K562 (cell line): Measurements from ENCODE around the gene RNF207. TPM values are rescaled to one million over a fixed set of nuclear protein-coding genes. Genes with fewer than 3 reads are reported as not detected.
A peak's percentile ranks its signal among the peaks of the same experiment; 100 is the strongest.

Experiments used
- ATAC-seq: fragments of 200-7000 bp; cut with Tn5 transposase; 3 replicates; pipeline ENCODE4 v1.9.1; 2020; ENCODE audit warnings: moderate library complexity
- BruUV-seq: library from RNA; stranded (reverse); fragments of 400-500 nt; replicated peaks from 2 replicates; lab custom pipeline; 2021; lab: Mats Ljungman, UMichigan
- CTCF ChIA-PET: fragments of 300-600 bp; formaldehyde crosslinking; extraction: SDS; loops from one replicate; lab custom pipeline; 2021; ENCODE audit warnings: low intra/inter-chr PET ratio; lab: Yijun Ruan, JAX
- POLR2A ChIA-PET: fragments of 300-600, 350-650 bp; sonication (Branson Sonifier 250); formaldehyde crosslinking; extraction: SDS; loops from one replicate; lab custom pipeline; 2021; ENCODE audit warnings: antibody characterized with exemption, inconsistent platforms; lab: Yijun Ruan, JAX
- DNase-seq, 4 experiments: peaks; one replicate each; pipeline versions ENCODE4 v3.0.0 to v3.0.0-alpha.2; 2011 to 2018; ENCODE audit warnings: low spot score in 3 of 4, mixed read lengths in 3 of 4; ENCODE audit errors: extremely low read depth in 1 of 4
- FAIRE-seq: peaks from 2 replicates; lab custom pipeline; 2011; peaks lifted over from hg19 to GRCh38; lab: Jason Lieb, UNC
- H2AFZ ChIP-seq: 2 replicates; pipeline ENCODE4 v1.6.0; 2011; ENCODE audit warnings: low read depth, low read length, control low read depth, inconsistent platforms
- H3K27ac ChIP-seq: fragments of 200-600 bp; 3 replicates; pipeline ENCODE4 v1.8.0; 2011; ENCODE audit warnings: low read depth, mild to moderate bottlenecking, control low read depth, inconsistent platforms, low read length, moderate library complexity, mixed read lengths; ENCODE audit errors: extremely low read depth
- H3K27me3 ChIP-seq, 2 experiments: fragments of 300-600 bp in 1 of 2; 2 replicates in 1 of 2; 3 replicates in 1 of 2; pipeline versions ENCODE4 v1.6.0 to v1.8.0; 2011; ENCODE audit warnings: inconsistent platforms in 2 of 2, low read length in 2 of 2, mild to moderate bottlenecking in 1 of 2, mixed read lengths in 1 of 2, moderate library complexity in 1 of 2; ENCODE audit not compliant: control insufficient read depth in 2 of 2, insufficient read depth in 2 of 2
- H3K36me3 ChIP-seq: fragments of 300-600 bp; 3 replicates; pipeline ENCODE4 v1.8.0; 2011; ENCODE audit warnings: mild to moderate bottlenecking, low read length, inconsistent platforms; ENCODE audit not compliant: control insufficient read depth, insufficient read depth
- H3K4me1 ChIP-seq, 2 experiments: fragments of 200-600 bp in 1 of 2; replicated peaks in 1 of 2; 2 replicates in 1 of 2; 3 replicates in 1 of 2; pipeline versions ENCODE4 v1.5.1 to v1.8.0; 2011; ENCODE audit warnings: inconsistent platforms in 2 of 2, low read length in 2 of 2, mild to moderate bottlenecking in 1 of 2, mixed read lengths in 1 of 2, moderate library complexity in 1 of 2; ENCODE audit not compliant: control insufficient read depth in 2 of 2, insufficient read depth in 2 of 2
- H3K4me2 ChIP-seq: 2 replicates; pipeline ENCODE4 v1.6.1; 2011; ENCODE audit warnings: low read length, control low read depth, inconsistent platforms, mixed read lengths; ENCODE audit not compliant: insufficient read depth
- H3K4me3 ChIP-seq: fragments of 200-600 bp; sonication (generic), shearing (Covaris generic); 2 replicates; pipeline ENCODE4 v1.5.1; 2016; ENCODE audit warnings: control low read depth, inconsistent platforms
- H3K79me2 ChIP-seq: fragments of 200-600 bp; 3 replicates; pipeline ENCODE4 v1.8.0; 2011; ENCODE audit warnings: low read length, inconsistent platforms; ENCODE audit not compliant: control insufficient read depth, insufficient read depth
- H3K9ac ChIP-seq, 2 experiments: 2 replicates each; pipeline versions ENCODE4 v1.6.0 to v1.6.1; 2011; ENCODE audit warnings: low read depth in 2 of 2, low read length in 2 of 2, control low read depth in 1 of 2, inconsistent platforms in 1 of 2, mild to moderate bottlenecking in 1 of 2, mixed read lengths in 1 of 2; ENCODE audit not compliant: insufficient read depth in 1 of 2
- H3K9me1 ChIP-seq: one replicate; pipeline ENCODE4 v1.6.0; 2011; ENCODE audit warnings: inconsistent platforms, mild to moderate bottlenecking, low read length, moderate library complexity; ENCODE audit not compliant: control insufficient read depth, insufficient read depth
- H3K9me3 ChIP-seq: replicated peaks from 2 replicates; pipeline ENCODE4 v1.5.1; 2011; ENCODE audit warnings: low read depth, low read length, inconsistent platforms; ENCODE audit not compliant: control insufficient read depth, insufficient read depth
- H4K20me1 ChIP-seq: replicated peaks from 2 replicates; pipeline ENCODE4 v1.6.1; 2011; ENCODE audit warnings: low read length, inconsistent platforms, mixed read lengths; ENCODE audit not compliant: control insufficient read depth, insufficient read depth
- CC2D1A ChIP-seq: fragments of 450-650 bp; IDR thresholded peaks from 2 replicates; pipeline ENCODE4 v1.6.1; 2017; ENCODE audit warnings: mild to moderate bottlenecking
- CREM ChIP-seq: IDR thresholded peaks from 2 replicates; pipeline ENCODE4 v1.6.1; 2014; ENCODE audit warnings: antibody characterized with exemption, low read depth
- FOXJ3 ChIP-seq: sonication (generic); formaldehyde crosslinking; IDR thresholded peaks from 2 replicates; pipeline ENCODE4 v1.4.0; 2020; ENCODE audit warnings: mild to moderate bottlenecking, missing genetic modification reagents
- HNRNPH1 ChIP-seq: fragments of 200-400 bp; formaldehyde crosslinking; optimal IDR thresholded peaks from 2 replicates; pipeline ENCODE3; 2017; ENCODE audit warnings: low read depth, mild to moderate bottlenecking, low read length, moderate library complexity
- MTF1 ChIP-seq: fragments of 250-450 bp; sonication (Bioruptor Pico); IDR thresholded peaks from 2 replicates; pipeline ENCODE4 v1.9.0; 2021; ENCODE audit warnings: moderate library complexity, mild to moderate bottlenecking, inconsistent platforms, borderline replicate concordance
- NCOA1 ChIP-seq: fragments of 450-650 bp; IDR thresholded peaks from 2 replicates; pipeline ENCODE4 v1.6.1; 2016; ENCODE audit warnings: low read depth
- SRSF3 ChIP-seq: fragments of 200-400 bp; formaldehyde crosslinking; IDR thresholded peaks from 2 replicates; pipeline ENCODE4 v1.6.1; 2016; ENCODE audit warnings: mild to moderate bottlenecking, low read length, moderate library complexity; ENCODE audit not compliant: insufficient read depth
- SRSF7 ChIP-seq: fragments of 200-400 bp; formaldehyde crosslinking; optimal IDR thresholded peaks from 2 replicates; pipeline ENCODE3; 2017; ENCODE audit warnings: mild to moderate bottlenecking, low read depth, low read length
- TBL1XR1 ChIP-seq, 2 experiments: IDR thresholded peaks; 2 replicates each; pipeline ENCODE4 v1.6.1; 2012; ENCODE audit warnings: improper control_type of control experiment in 2 of 2, low read length in 2 of 2, mild to moderate bottlenecking in 1 of 2
- TRIM28 ChIP-seq: fragments of 450-650 bp; IDR thresholded peaks from 2 replicates; pipeline ENCODE4 v1.6.1; 2017
- ZNF639 ChIP-seq, 2 experiments: fragments of 200-800 bp in 1 of 2; sonication (Bioruptor generic) in 1 of 2; sonication (generic) in 1 of 2; formaldehyde crosslinking in 1 of 2; IDR thresholded peaks in 1 of 2; conservative IDR thresholded peaks in 1 of 2; 2 replicates each; pipeline versions ENCODE4 v1.5.0 to v1.6.1; 2016 to 2020; ENCODE audit warnings: missing compliant biosample characterization in 1 of 2, missing genetic modification characterization in 1 of 2, missing genetic modification reagents in 1 of 2
- WGBS: fragments of 100-300 bp; shearing (Covaris generic); methylation state at CpG from one replicate; pipeline ENCODE4 v1.1.6; 2016; ENCODE audit warnings: low coverage, mixed read lengths; ENCODE audit not compliant: insufficient coverage; ENCODE audit errors: missing lambda C conversion rate; 5-methylcytosine and 5-hydroxymethylcytosine counted together
- in situ Hi-C: fragments of 300-500 bp; cut with MboI; formaldehyde crosslinking; loops from 4 replicates; pipeline ENCODE4 v1.15.0; 2018; ENCODE audit warnings: inconsistent platforms, mixed read lengths
- intact Hi-C: fragments of 100-400 bp; cut with micrococcal nuclease; formaldehyde crosslinking; loops from 2 replicates; pipeline ENCODE4 v1.14.2; 2022
- polyA plus RNA-seq, 8 experiments: library from polyadenylated mRNA; depleted of rRNA in 4 of 8; stranded (reverse) in 5 of 8; unstranded in 3 of 8; fragments of >200 nt; fragmentation: Nextera tagmentation in 2 of 8; fragmentation: Illumina TruSeq in 1 of 8; extraction: Ambion mirVana in 2 of 8; extraction: Trizol in 1 of 8; gene quantifications; 2 replicates each; pipeline versions ENCODE4 v1.2.1 to v1.2.3, GENCODE V29; 2011 to 2014; ENCODE audit warnings: inconsistent platforms in 1 of 8, missing spikeins in 1 of 8
- total RNA-seq, 7 experiments: library from RNA; depleted of rRNA in 6 of 7; stranded (reverse); fragments of >200 nt in 6 of 7; fragmentation: Illumina TruSeq in 2 of 7; extraction: Trizol in 2 of 7; gene quantifications; 2 replicates each; pipeline versions ENCODE4 v1.2.1 to v1.2.3, GENCODE V29; 2011 to 2021; ENCODE audit warnings: low replicate concordance in 1 of 7
- TF ChIP-seq, protein P1 (sequence below), 2 experiments: IDR thresholded peaks; 2 replicates each; pipeline ENCODE4 v1.6.1; 2012; ENCODE audit warnings: improper control_type of control experiment in 2 of 2, low read depth in 2 of 2, low read length in 2 of 2, borderline replicate concordance in 1 of 2

Gene RNF207
- total and polyA plus RNA-seq, 9 of the 15 experiments (the other 6 are each of a cell fraction or from before 2014, with no cell fraction given) = 2.7 to 30.6 (median 12.9) TPM

DNA sequence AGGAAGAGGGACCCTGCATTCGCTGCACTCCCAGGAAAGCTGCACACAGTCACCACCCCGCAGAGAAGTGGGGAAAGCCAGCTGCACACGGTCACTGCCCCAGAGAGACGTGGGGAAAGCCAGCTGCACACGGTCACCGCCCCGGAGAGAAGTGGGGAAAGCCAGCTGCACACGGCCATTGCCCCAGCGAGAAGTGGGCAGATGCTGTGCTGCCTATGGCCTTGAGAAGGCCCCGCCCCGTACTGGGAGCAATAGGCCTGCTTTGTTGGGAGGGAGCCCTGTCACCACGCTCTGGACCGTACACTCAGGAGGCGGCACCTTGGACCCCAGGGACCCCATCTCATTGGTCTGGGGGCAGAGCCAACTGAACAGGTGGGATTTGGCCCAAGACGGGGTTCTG, 59.2 kb downstream of the RNF207 start:
- Histone ChIP-seq H3K27me3 (no peaks in the 10 kb centered on the region), H3K4me1 (peaks cover 0 to 75% of the 10 kb centered on the region in 2 experiments; a peak in 3 of 5 replicates), H3K9me3 (no peaks in the 10 kb centered on the region), H3K4me2 (no peak overlapping the region), H3K79me2 (no peaks in the 10 kb centered on the region), H4K20me1 (peaks cover 22% of the 10 kb centered on the region), H3K27ac (no peak overlapping the region), H3K9me1 (no peaks in the 10 kb centered on the region), H3K9ac (0 out of 4 replicates have a peak overlapping the region, but pooled peaks of 1 of the 2 experiments have one; percentile 14), H3K4me3 (no peak overlapping the region), H2AFZ (no peak overlapping the region), H3K36me3 (no peaks in the 10 kb centered on the region; the same call in 1 of the 3 replicates)
- no peak for FAIRE-seq
- 58% methylated on average over 13 of the region's 15 CpGs for WGBS
- no TSS peak for BruUV-seq
- TF ChIP-seq CREM (no peak), MTF1 (no peak), SRSF3 (no peak), CC2D1A (no peak), TRIM28 (no peak), HNRNPH1 (no peak), SRSF7 (no peak), NCOA1 (no peak), FOXJ3 (CRISPR knock-in tag) (no peak), ZNF639 (CRISPR knock-in tag; conservative IDR thresholded peaks at IDR 0.05 in 1 of 2, IDR thresholded peaks at IDR 0.05 in 1 of 2) (no peak), TBL1XR1 (IDR thresholded peaks at IDR 0.05; ENCODE audit: low read length in 2 of 2) (no peak)
- TF ChIP-seq, protein P1, sequence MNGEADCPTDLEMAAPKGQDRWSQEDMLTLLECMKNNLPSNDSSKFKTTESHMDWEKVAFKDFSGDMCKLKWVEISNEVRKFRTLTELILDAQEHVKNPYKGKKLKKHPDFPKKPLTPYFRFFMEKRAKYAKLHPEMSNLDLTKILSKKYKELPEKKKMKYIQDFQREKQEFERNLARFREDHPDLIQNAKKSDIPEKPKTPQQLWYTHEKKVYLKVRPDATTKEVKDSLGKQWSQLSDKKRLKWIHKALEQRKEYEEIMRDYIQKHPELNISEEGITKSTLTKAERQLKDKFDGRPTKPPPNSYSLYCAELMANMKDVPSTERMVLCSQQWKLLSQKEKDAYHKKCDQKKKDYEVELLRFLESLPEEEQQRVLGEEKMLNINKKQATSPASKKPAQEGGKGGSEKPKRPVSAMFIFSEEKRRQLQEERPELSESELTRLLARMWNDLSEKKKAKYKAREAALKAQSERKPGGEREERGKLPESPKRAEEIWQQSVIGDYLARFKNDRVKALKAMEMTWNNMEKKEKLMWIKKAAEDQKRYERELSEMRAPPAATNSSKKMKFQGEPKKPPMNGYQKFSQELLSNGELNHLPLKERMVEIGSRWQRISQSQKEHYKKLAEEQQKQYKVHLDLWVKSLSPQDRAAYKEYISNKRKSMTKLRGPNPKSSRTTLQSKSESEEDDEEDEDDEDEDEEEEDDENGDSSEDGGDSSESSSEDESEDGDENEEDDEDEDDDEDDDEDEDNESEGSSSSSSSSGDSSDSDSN (IDR thresholded peaks at IDR 0.05; ENCODE audit: borderline replicate concordance in 1 of 2, low read depth in 2 of 2, low read length in 2 of 2) = no peak
- ATAC-seq = no peak
- in situ Hi-C loops = loop anchor here (25.0 kb wide), 1 partner anchor 947 kb away; no protein-coding TSS in a partner anchor
- ChIA-PET CTCF (no interaction called here), POLR2A (interaction anchor here (0.6 to 1.2 kb wide), 4 partner anchors 9 to 188 kb away, joined by 3 read pairs; no protein-coding TSS in a partner anchor)
- DNase-seq = no peak
- intact Hi-C loops = no loop called here
